Neuronal stem cell (in vitro differentiated cells): Measurements from ENCODE around the gene CBX8.

Source experiments
- DNase-seq: peaks from one replicate; pipeline ENCODE4 v3.0.0-alpha.2; 2013; ENCODE audit warnings: low spot score
- H2AFZ ChIP-seq: one replicate; pipeline ENCODE4 v1.6.1; 2013; ENCODE audit warnings: mild to moderate bottlenecking, low read length, inconsistent platforms
- H2AK5ac ChIP-seq: 2 replicates; pipeline ENCODE4 v1.6.1; 2013; ENCODE audit warnings: low read depth, mild to moderate bottlenecking, inconsistent platforms, low read length, moderate library complexity, mixed read lengths
- H2BK120ac ChIP-seq: 2 replicates; pipeline ENCODE4 v1.6.1; 2013; ENCODE audit warnings: low read depth, mild to moderate bottlenecking, inconsistent platforms, low read length, moderate library complexity, mixed read lengths
- H2BK12ac ChIP-seq: one replicate; pipeline ENCODE4 v1.6.1; 2013; ENCODE audit warnings: low read length, inconsistent platforms
- H2BK15ac ChIP-seq: 2 replicates; pipeline ENCODE4 v1.6.1; 2013; ENCODE audit warnings: mild to moderate bottlenecking, low read length, inconsistent platforms, mixed read lengths
- H2BK5ac ChIP-seq: one replicate; pipeline ENCODE4 v1.6.1; 2013; ENCODE audit warnings: inconsistent platforms, mild to moderate bottlenecking, low read length, moderate library complexity
- H3K14ac ChIP-seq: one replicate; pipeline ENCODE4 v1.6.1; 2013; ENCODE audit warnings: low read length, inconsistent platforms
- H3K18ac ChIP-seq: 2 replicates; pipeline ENCODE4 v1.6.1; 2013; ENCODE audit warnings: low read length, inconsistent platforms
- H3K23ac ChIP-seq: 2 replicates; pipeline ENCODE4 v1.6.1; 2013; ENCODE audit warnings: low read depth, mild to moderate bottlenecking, mixed read lengths, low read length, inconsistent platforms; ENCODE audit not compliant: poor library complexity
- H3K27ac ChIP-seq: replicated peaks from 3 replicates; pipeline ENCODE4 v1.5.1; 2013; ENCODE audit warnings: low read length, inconsistent platforms
- H3K27me3 ChIP-seq, 3 experiments: 2 replicates each; pipeline ENCODE4 v1.6.1; 2013; ENCODE audit warnings: low read length in 3 of 3, mild to moderate bottlenecking in 2 of 3, inconsistent platforms in 1 of 3, low read depth in 1 of 3, mixed read lengths in 1 of 3, moderate library complexity in 1 of 3; ENCODE audit not compliant: control insufficient read depth in 3 of 3, insufficient read depth in 3 of 3
- H3K36me3 ChIP-seq, 2 donors: replicated peaks in 1 of 2; 2 replicates each; pipeline ENCODE4 v1.6.1; 2013; ENCODE audit warnings: low read length in 2 of 2; ENCODE audit not compliant: control insufficient read depth in 2 of 2, insufficient read depth in 2 of 2
- H3K4ac ChIP-seq: 2 replicates; pipeline ENCODE4 v1.6.1; 2013; ENCODE audit warnings: inconsistent platforms, mild to moderate bottlenecking, low read length, moderate library complexity
- H3K4me1 ChIP-seq, 2 donors: 1 replicate in 1 of 2; 2 replicates in 1 of 2; pipeline ENCODE4 v1.6.1; 2013; ENCODE audit warnings: low read length in 2 of 2, low read depth in 1 of 2; ENCODE audit not compliant: control insufficient read depth in 2 of 2, insufficient read depth in 1 of 2
- H3K4me2 ChIP-seq: one replicate; pipeline ENCODE4 v1.6.1; 2013; ENCODE audit warnings: mild to moderate bottlenecking, low read length, inconsistent platforms; ENCODE audit not compliant: insufficient read depth, poor library complexity, severe bottlenecking
- H3K4me3 ChIP-seq, 2 donors: 2 replicates each; pipeline ENCODE4 v1.5.1; 2013; ENCODE audit warnings: low read length in 2 of 2, mild to moderate bottlenecking in 2 of 2, inconsistent platforms in 1 of 2, moderate library complexity in 1 of 2
- H3K79me1 ChIP-seq: one replicate; pipeline ENCODE4 v1.6.1; 2013; ENCODE audit warnings: low read depth, mild to moderate bottlenecking, inconsistent platforms, low read length, moderate library complexity
- H3K9ac ChIP-seq: one replicate; pipeline ENCODE4 v1.6.1; 2013; ENCODE audit warnings: mild to moderate bottlenecking, low read depth, low read length, inconsistent platforms; ENCODE audit not compliant: poor library complexity
- H3K9me3 ChIP-seq, 2 donors: replicated peaks in 1 of 2; 2 replicates each; pipeline versions ENCODE3 to v1.6.1; 2013; ENCODE audit warnings: low read length in 2 of 2, mild to moderate bottlenecking in 2 of 2, inconsistent platforms in 1 of 2, low read depth in 1 of 2, mixed read lengths in 1 of 2, moderate library complexity in 1 of 2; ENCODE audit not compliant: control insufficient read depth in 2 of 2, insufficient read depth in 1 of 2
- H4K8ac ChIP-seq: one replicate; pipeline ENCODE4 v1.6.1; 2013; ENCODE audit warnings: low read depth, mild to moderate bottlenecking, inconsistent platforms, low read length, moderate library complexity
- H4K91ac ChIP-seq: one replicate; pipeline ENCODE4 v1.6.1; 2013; ENCODE audit warnings: low read length, low read depth, mild to moderate bottlenecking, inconsistent platforms; ENCODE audit not compliant: poor library complexity
- WGBS, 2 donors: extraction: QIAGEN DNeasy Blood & Tissue Kit; methylation state at CpG; one replicate each; pipeline ENCODE4 v1.1.7; 2013; ENCODE audit warnings: missing lambda C conversion rate in 2 of 2, mixed read lengths in 1 of 2; ENCODE audit not compliant: insufficient read length in 2 of 2, insufficient replicate concordance in 1 of 2; ENCODE audit errors: extremely low coverage in 2 of 2; 5-methylcytosine and 5-hydroxymethylcytosine counted together

CBX8 gene

DNA sequence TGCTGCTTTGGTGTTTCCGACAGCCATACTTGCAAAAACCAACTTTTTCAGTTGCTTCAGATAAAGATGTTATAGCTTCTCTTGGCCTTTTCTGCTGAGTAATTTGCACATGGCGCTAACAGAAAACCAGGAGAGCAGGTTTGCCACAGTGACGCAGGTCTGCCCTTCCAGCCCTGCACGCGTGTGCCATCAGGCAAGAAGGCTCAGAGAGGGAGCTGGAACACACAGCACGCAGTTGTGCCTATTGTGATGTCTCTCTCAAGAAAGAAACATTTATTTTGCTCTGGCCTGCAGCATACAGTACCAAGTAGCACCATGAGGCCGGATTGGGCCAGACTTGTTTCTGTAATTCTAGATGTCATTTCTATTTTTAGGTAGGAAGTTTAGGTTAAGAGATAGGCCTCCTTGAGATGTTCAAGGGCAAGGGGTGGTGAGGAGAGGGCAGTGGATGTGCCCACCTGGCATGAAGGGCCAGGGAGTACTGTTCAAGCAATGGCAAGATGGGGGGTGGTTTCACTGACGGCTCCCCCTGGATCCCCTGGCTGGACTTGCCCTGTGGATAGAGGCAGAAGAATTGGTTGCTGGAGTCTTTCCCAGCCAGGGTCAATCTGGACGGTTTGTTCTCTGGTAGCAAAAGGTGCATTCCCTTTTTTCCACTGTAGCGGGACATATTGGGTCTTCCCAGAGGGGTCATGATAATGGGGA, 17.1 kb downstream of the CBX8 start:
- Histone ChIP-seq H3K23ac (no peak overlapping the region), H2BK15ac (no peak overlapping the region), H3K9me3 (no peaks in the 10 kb centered on the region), H4K91ac (no peak overlapping the region), H3K14ac (no peak overlapping the region), H3K79me1 (peaks cover 18% of the 10 kb centered on the region), H3K4me1 (peaks cover 16 to 17% of the 10 kb centered on the region in 2 donors), H2BK12ac (no peak overlapping the region), H3K27ac (no peak overlapping the region), H2BK120ac (no peak overlapping the region), H2AFZ (no peak overlapping the region), H3K36me3 (peaks cover 45 to 60% of the 10 kb centered on the region in 2 donors), H3K4me2 (peak overlapping the region; percentile 82), H2AK5ac (no peak overlapping the region), H3K18ac (no peak overlapping the region), H3K9ac (no peak overlapping the region), H2BK5ac (no peak overlapping the region), H4K8ac (no peak overlapping the region), H3K27me3 (no peaks in the 10 kb centered on the region), H3K4me3 (peak overlapping the region; percentile 78 to 96), H3K4ac (no peak overlapping the region)
- DNase-seq, result no peak
- no CpG with 5 or more reads among the region's 10 CpGs for WGBS, 2 donors

DNA sequence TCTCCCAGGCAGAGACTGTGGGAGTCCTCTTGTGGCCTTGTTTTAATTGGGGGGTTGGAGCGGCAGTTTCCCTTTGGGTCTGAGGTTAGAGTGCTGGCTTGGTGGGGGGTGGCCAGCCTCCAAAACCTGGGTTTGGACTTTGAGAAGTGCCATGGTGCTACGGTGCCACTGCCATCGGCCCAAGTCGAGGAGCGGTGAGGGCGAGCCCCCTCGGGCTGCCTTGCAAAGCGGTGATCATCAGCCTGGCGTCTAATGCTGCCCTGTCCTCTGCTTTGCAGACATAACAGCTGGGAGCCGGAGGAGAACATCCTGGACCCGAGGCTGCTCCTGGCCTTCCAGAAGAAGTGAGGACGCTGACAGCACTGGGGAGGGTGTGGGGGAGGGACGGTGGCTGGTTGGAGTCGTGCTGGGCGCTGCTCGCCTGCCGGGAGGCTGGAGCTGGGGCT, 17.8 kb downstream of the CBX8 start:
- H2BK12ac ChIP-seq, result no peak overlapping the region
- peak overlapping the region; percentile 71 for H3K9ac ChIP-seq
- no peaks in the 10 kb centered on the region for H3K27me3 ChIP-seq
- peak overlapping the region; percentile 71 for H2AFZ ChIP-seq
- H3K14ac ChIP-seq, result no peak overlapping the region
- H2BK5ac ChIP-seq, result peak overlapping the region; percentile 14
- H3K18ac ChIP-seq, result peak overlapping the region; percentile 84
- H2AK5ac ChIP-seq, result no peak overlapping the region
- H3K36me3 ChIP-seq, result peaks cover 41 to 53% of the 10 kb centered on the region in 2 donors
- no peak overlapping the region for H4K91ac ChIP-seq
- H3K4me1 ChIP-seq, result peaks cover 16 to 17% of the 10 kb centered on the region in 2 donors
- peaks cover 18% of the 10 kb centered on the region for H3K79me1 ChIP-seq
- no peaks in the 10 kb centered on the region for H3K9me3 ChIP-seq
- DNase-seq, result no peak
- H2BK120ac ChIP-seq, result no peak overlapping the region
- H3K23ac ChIP-seq, result no peak overlapping the region
- H2BK15ac ChIP-seq, result no peak overlapping the region
- peak overlapping the region; percentile 93 for H3K27ac ChIP-seq
- peak overlapping the region; percentile 78 to 96 for H3K4me3 ChIP-seq
- no peak overlapping the region for H4K8ac ChIP-seq
- no peak overlapping the region for H3K4ac ChIP-seq
- peak overlapping the region; percentile 82 for H3K4me2 ChIP-seq
- no CpG with 5 or more reads among the region's 17 CpGs for WGBS, 2 donors

DNA sequence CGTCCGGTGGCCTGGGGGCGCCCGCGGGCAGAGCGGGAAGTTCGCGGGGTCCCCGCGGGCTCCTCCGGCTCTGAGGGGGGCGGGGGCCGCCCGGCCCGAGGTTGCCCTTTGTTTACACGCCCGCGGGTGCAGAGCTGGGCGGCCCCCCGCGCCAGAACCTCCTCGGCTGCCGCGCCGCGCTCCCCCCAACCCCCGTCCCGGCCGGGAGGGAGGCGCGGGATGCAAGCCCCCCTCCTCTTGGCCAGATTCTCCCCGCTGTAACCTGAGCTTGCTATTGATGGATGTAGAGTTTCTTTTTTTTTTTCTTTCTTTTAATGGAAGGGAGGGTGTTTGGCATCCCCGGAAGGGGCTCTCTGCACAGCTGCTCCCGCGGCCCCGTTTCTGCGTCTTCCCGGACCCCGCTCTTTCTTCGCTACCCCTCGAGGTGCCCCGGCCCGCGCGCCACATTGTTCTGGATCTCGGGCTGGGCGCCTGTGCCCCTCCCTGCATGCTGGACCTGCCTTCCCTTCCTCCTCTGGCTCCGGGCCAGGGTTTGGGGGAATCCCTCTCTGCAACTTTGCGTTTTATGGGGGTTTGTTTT, 18.3 kb downstream of the CBX8 start:
- Histone ChIP-seq H3K4me2 (peak overlapping the region; percentile 82), H2AK5ac (peak overlapping the region; percentile 81), H2BK5ac (peak overlapping the region; percentile 14), H3K36me3 (peaks cover 38 to 48% of the 10 kb centered on the region in 2 donors), H3K4me3 (peak overlapping the region; percentile 78 to 96), H3K18ac (peak overlapping the region; percentile 98), H4K8ac (no peak overlapping the region), H3K14ac (no peak overlapping the region), H2BK15ac (peak overlapping the region; percentile 33), H3K4me1 (peaks cover 16 to 17% of the 10 kb centered on the region in 2 donors), H4K91ac (no peak overlapping the region), H3K27me3 (no peaks in the 10 kb centered on the region), H3K79me1 (peaks cover 15% of the 10 kb centered on the region), H3K27ac (peak overlapping the region; percentile 93), H3K23ac (no peak overlapping the region), H3K9me3 (no peaks in the 10 kb centered on the region), H2BK12ac (no peak overlapping the region), H3K4ac (no peak overlapping the region), H3K9ac (peak overlapping the region; percentile 95), H2BK120ac (no peak overlapping the region), H2AFZ (peak overlapping the region; percentile 71)
- DNase-seq, result peak; percentile 59
- no CpG with 5 or more reads among the region's 49 CpGs for WGBS, 2 donors

DNA sequence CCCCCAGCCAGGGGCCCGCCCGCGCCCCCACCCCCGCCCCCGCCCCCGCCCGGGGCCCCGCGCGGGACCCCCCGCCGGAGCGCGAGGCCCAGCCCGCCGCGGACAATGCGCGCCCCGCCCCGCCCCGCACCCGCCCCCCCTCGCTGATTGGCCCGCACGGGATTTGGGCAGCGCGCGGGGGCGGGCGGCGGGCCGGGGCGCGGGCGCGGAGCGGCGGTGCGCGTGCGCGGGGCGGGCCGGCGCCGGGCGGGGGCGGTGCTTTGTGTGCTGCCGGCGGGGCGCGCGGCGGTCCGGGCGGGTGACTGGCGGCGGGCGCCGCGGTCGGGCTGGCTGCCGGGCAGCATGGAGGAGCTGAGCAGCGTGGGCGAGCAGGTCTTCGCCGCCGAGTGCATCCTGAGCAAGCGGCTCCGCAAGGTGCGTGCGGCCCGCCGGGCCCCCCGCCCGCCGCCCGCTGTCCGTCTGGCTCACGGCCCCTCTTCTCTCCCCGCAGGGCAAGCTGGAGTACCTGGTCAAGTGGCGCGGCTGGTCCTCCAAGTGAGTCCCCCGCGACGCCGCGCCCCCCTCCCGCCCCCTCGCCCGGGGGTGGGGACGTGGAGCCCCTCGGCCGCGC, 18.9 kb downstream of the CBX8 start, which contains the start of gene CBX2:
CBX2 (plus strand) TSS at position 255 of the 610 bp plus-strand sequence; CDS start at position 343, 88 bp downstream.
- Histone ChIP-seq H3K18ac (peak within 1 kb of the TSS; percentile 98), H3K27ac (peak within 1 kb of the TSS; percentile 93), H2BK5ac (peak within 1 kb of the TSS; percentile 14), H2BK15ac (peak within 1 kb of the TSS; percentile 33), H3K4me3 (peak within 1 kb of the TSS; percentile 78 to 96), H3K9ac (peak within 1 kb of the TSS; percentile 95), H4K91ac (no peak within 1 kb of the TSS), H2BK12ac (no peak within 1 kb of the TSS), H3K23ac (peak within 1 kb of the TSS; percentile 56), H3K4me1 (peaks cover 16 to 17% of the 10 kb centered on the region in 2 donors), H3K36me3 (peaks cover 35 to 42% of the 10 kb centered on the region in 2 donors), H2AK5ac (peak within 1 kb of the TSS; percentile 81), H3K14ac (no peak within 1 kb of the TSS), H2BK120ac (peak within 1 kb of the TSS; percentile 51), H4K8ac (no peak within 1 kb of the TSS), H2AFZ (peak within 1 kb of the TSS; percentile 77), H3K4ac (no peak within 1 kb of the TSS), H3K27me3 (no peaks in the 10 kb centered on the region), H3K79me1 (peaks cover 15% of the 10 kb centered on the region), H3K4me2 (peak within 1 kb of the TSS; percentile 82), H3K9me3 (no peaks in the 10 kb centered on the region)
- WGBS, 2 donors, result no CpG with 5 or more reads among the region's 96 CpGs
- DNase-seq, result peak; percentile 80
